Esophagus muscularis mucosa (tissue), 4 donors: ENCODE results near the gene SNX7.

Experiments
- EP300 ChIP-seq: sonication (generic); formaldehyde crosslinking; IDR thresholded peaks from one replicate; pipeline ENCODE4 v1.6.1; 2017; ENCODE audit warnings: antibody characterized with exemption
- POLR2A ChIP-seq: fragments of 450-650 bp; IDR thresholded peaks from one replicate; pipeline ENCODE4 v1.6.1; 2017; ENCODE audit warnings: antibody characterized with exemption, moderate library complexity, mild to moderate bottlenecking, low read depth
- POLR2AphosphoS5 ChIP-seq, 2 donors: sonication (generic); formaldehyde crosslinking; IDR thresholded peaks; one replicate each; pipeline ENCODE4 v1.6.1; 2017; ENCODE audit warnings: antibody characterized with exemption in 2 of 2
- TF ChIP-seq, protein P1 (sequence below), 3 experiments: fragments of 200-600 bp in 2 of 3; fragments of 450-650 bp in 1 of 3; sonication (generic) in 2 of 3; IDR thresholded peaks; one replicate each; pipeline ENCODE4 v1.5.1; 2017 to 2019; ENCODE audit warnings: antibody characterized with exemption in 3 of 3, mild to moderate bottlenecking in 2 of 3, moderate library complexity in 1 of 3

DNA sequence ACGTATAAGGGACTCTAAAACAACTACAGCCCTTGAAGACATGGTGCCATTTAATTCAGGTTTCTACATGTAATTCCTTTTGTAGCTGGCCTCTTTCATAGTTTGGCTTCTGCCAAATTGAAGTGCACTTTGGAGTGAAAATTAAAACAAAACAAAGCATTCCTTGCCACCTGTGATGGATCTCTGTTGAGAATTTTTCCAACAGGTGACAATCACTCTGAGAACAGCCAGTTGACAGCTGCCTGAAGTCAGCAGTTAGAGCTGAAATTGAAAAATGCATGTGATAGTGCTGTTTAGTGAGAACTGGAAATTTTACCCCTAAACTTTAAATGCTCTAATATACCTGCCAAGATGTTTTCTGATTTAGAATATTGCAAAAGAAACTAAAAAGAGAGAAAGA lies 134.5 kb downstream of the SNX7 start:
- TF ChIP-seq POLR2A (no peak), EP300 (no peak), POLR2AphosphoS5 (IDR thresholded peaks at IDR 0.05) (no peak)
- TF ChIP-seq, protein P1, sequence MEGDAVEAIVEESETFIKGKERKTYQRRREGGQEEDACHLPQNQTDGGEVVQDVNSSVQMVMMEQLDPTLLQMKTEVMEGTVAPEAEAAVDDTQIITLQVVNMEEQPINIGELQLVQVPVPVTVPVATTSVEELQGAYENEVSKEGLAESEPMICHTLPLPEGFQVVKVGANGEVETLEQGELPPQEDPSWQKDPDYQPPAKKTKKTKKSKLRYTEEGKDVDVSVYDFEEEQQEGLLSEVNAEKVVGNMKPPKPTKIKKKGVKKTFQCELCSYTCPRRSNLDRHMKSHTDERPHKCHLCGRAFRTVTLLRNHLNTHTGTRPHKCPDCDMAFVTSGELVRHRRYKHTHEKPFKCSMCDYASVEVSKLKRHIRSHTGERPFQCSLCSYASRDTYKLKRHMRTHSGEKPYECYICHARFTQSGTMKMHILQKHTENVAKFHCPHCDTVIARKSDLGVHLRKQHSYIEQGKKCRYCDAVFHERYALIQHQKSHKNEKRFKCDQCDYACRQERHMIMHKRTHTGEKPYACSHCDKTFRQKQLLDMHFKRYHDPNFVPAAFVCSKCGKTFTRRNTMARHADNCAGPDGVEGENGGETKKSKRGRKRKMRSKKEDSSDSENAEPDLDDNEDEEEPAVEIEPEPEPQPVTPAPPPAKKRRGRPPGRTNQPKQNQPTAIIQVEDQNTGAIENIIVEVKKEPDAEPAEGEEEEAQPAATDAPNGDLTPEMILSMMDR (IDR thresholded peaks at IDR 0.05): no peak
